ENCODE measurements around the gene TANGO2.

Gene TANGO2

GRCh38 chr22:20108757-20109230 is 87.9 kb downstream of the TANGO2 start:
- peak in 2 of 10 donors; percentile 48 to 57 for DNase-seq
- intact Hi-C loops (cut with DNase I), result no loop called here

- DNase-seq, result peak in 4 of 10 donors; percentile 8 to 83 (median 68)
- intact Hi-C loops (cut with DNase I), result loop anchor here (10.0 kb wide), 2 partner anchors 85 to 135 kb away; partner anchors contain the start of gene TANGO2
These were observed 88.8 kb downstream of the TANGO2 start for GRCh38 chr22:20109411-20110358.

GRCh38 chr22:20110359-20110985 is 89.6 kb downstream of the TANGO2 start:
- peak in 3 of 10 donors; percentile 4 to 72 (median 58) for DNase-seq

GRCh38 chr22:20111045-20111688 is 90.3 kb downstream of the TANGO2 start:
- DNase-seq, result peak in 4 of 10 donors; percentile 1 to 76 (median 66)
- intact Hi-C loops (cut with DNase I), result loop anchor here (10.0 kb wide), 2 partner anchors 86 to 136 kb away; partner anchors contain the start of gene TANGO2

More at GRCh38 chr22:20110359-20110985, 89.6 kb downstream of the TANGO2 start:
- intact Hi-C loops (cut with DNase I), result loop anchor here (10.0 kb wide), 2 partner anchors 86 to 136 kb away; partner anchors contain the start of gene TANGO2

- intact Hi-C loops (cut with DNase I), result loop anchor here (10.0 kb wide), 2 partner anchors 87 to 137 kb away; partner anchors contain the start of gene TANGO2
- peak in 4 of 10 donors; percentile 15 to 76 (median 72) for DNase-seq
These were observed 91.0 kb downstream of the TANGO2 start for GRCh38 chr22:20111689-20112622.

GRCh38 chr22:20112623-20113511 is 92.0 kb downstream of the TANGO2 start:
- intact Hi-C loops (cut with DNase I), result loop anchor here (10.0 kb wide), 2 partner anchors 88 to 138 kb away; partner anchors contain the start of gene TANGO2
- DNase-seq, result peak in 4 of 10 donors; percentile 8 to 74 (median 62)

GRCh38 chr22:20113551-20114310 is 92.8 kb downstream of the TANGO2 start:
- intact Hi-C loops (cut with DNase I), result loop anchor here (10.0 kb wide), 2 partner anchors 89 to 139 kb away; partner anchors contain the start of gene TANGO2
- DNase-seq, result peak in 4 of 10 donors; percentile 8 to 62 (median 60)

- peak in 4 of 10 donors; percentile 6 to 77 (median 60) for DNase-seq
- intact Hi-C loops (cut with DNase I), result loop anchor here (10.0 kb wide), 2 partner anchors 90 to 140 kb away; partner anchors contain the start of gene TANGO2
These were observed 93.9 kb downstream of the TANGO2 start for GRCh38 chr22:20114506-20115475.

GRCh38 chr22:20115691-20116375 is 94.9 kb downstream of the TANGO2 start, which contains the start of gene RANBP1:
TSS of gene RANBP1 (plus strand) at chr22:20116104. CDS start at chr22:20116185, 81 bp downstream.
- DNase-seq, result peak in 3 of 10 donors; percentile 55 to 81 (median 57)
- intact Hi-C loops (cut with DNase I), result loop anchor here (2.0 to 10.0 kb wide), 3 partner anchors 15 to 141 kb away; partner anchors contain the start of genes TANGO2 and ZDHHC8

GRCh38 chr22:20116376-20116950 is 95.6 kb downstream of the TANGO2 start:
- DNase-seq, result peak in 3 of 10 donors; percentile 54 to 79 (median 77)
- intact Hi-C loops (cut with DNase I), result loop anchor here (2.0 to 10.0 kb wide), 3 partner anchors 14 to 142 kb away; partner anchors contain the start of genes TANGO2 and ZDHHC8
